Measurements from ENCODE around the gene PRDM5.

Gene PRDM5

GRCh38 chr4:120853161-120853935, 69.2 kb downstream of the PRDM5 start:
- no peak for DNase-seq

GRCh38 chr4:120850018-120850599, 72.4 kb downstream of the PRDM5 start:
- DNase-seq: no peak

- DNase-seq: no peak
These were observed 75.4 kb downstream of the PRDM5 start for GRCh38 chr4:120847019-120847582.

GRCh38 chr4:120844528-120844921, 78.0 kb downstream of the PRDM5 start:
- DNase-seq: no peak

- peak; percentile 17 for DNase-seq
These were observed 78.5 kb downstream of the PRDM5 start for GRCh38 chr4:120843849-120844527.

GRCh38 chr4:120842031-120842430, 80.5 kb downstream of the PRDM5 start:
- no peak for DNase-seq

- DNase-seq: no peak
These were observed 80.9 kb downstream of the PRDM5 start for GRCh38 chr4:120841580-120841979.

- no peak for DNase-seq
These were observed 82.4 kb downstream of the PRDM5 start for GRCh38 chr4:120839974-120840751.

- no peak for DNase-seq
These were observed 83.1 kb downstream of the PRDM5 start for GRCh38 chr4:120839334-120839973.

GRCh38 chr4:120838784-120839183, 83.7 kb downstream of the PRDM5 start:
- DNase-seq: no peak

GRCh38 chr4:120837656-120838055, 84.9 kb downstream of the PRDM5 start:
- DNase-seq: no peak

- DNase-seq: no peak
These were observed 87.2 kb downstream of the PRDM5 start for GRCh38 chr4:120835342-120835741.

GRCh38 chr4:120830204-120830603, 92.3 kb downstream of the PRDM5 start:
- DNase-seq: no peak

GRCh38 chr4:120829113-120829831, 93.3 kb downstream of the PRDM5 start:
- no peak for DNase-seq

GRCh38 chr4:120826853-120827252, 95.7 kb downstream of the PRDM5 start:
- no peak for DNase-seq

- no peak for DNase-seq
These were observed 96.1 kb downstream of the PRDM5 start for GRCh38 chr4:120826449-120826848.

- DNase-seq: no peak
These were observed 97.6 kb downstream of the PRDM5 start for GRCh38 chr4:120824946-120825345.

- no peak for DNase-seq
These were observed 100.5 kb downstream of the PRDM5 start for GRCh38 chr4:120821977-120822376.

- no peak for DNase-seq
These were observed 101.5 kb downstream of the PRDM5 start for GRCh38 chr4:120821029-120821428.

- no peak for DNase-seq
These were observed 102.6 kb downstream of the PRDM5 start for GRCh38 chr4:120819805-120820437.

GRCh38 chr4:120816296-120816965, 106.1 kb downstream of the PRDM5 start:
- DNase-seq: no peak

All from RPMI8226 (cell line).